BLaER1 treated with 17β-estradiol and CSF1 and Interleukin-3, amounts not matched to agents 10 nM and 100 nM (cell line): ENCODE measurements around the gene CRYBA2.

Experiments
- H3K27ac ChIP-seq, 11 experiments: shearing (Covaris generic); formaldehyde crosslinking; 2 replicates each; pipeline ENCODE4 v1.8.1; 2022
- H3K27me3 ChIP-seq, 11 experiments: shearing (Covaris generic); formaldehyde crosslinking; 2 replicates each; pipeline ENCODE4 v1.8.1; 2022
- H3K36me3 ChIP-seq, 11 experiments: shearing (Covaris generic); formaldehyde crosslinking; 2 replicates each; pipeline ENCODE4 v1.8.1; 2022
- H3K4me1 ChIP-seq, 10 experiments: shearing (Covaris generic); formaldehyde crosslinking; 2 replicates each; pipeline ENCODE4 v1.8.1; 2022
- H3K4me2 ChIP-seq, 11 experiments: shearing (Covaris generic); formaldehyde crosslinking; 2 replicates each; pipeline ENCODE4 v1.8.1; 2022
- H3K4me3 ChIP-seq, 10 experiments: shearing (Covaris generic); formaldehyde crosslinking; 2 replicates each; pipeline ENCODE4 v1.8.1; 2022
- H3K9ac ChIP-seq, 11 experiments: shearing (Covaris generic); formaldehyde crosslinking; 2 replicates each; pipeline ENCODE4 v1.8.1; 2022
- H3K9me3 ChIP-seq, 11 experiments: shearing (Covaris generic); formaldehyde crosslinking; replicated peaks in 1 of 11; 2 replicates each; pipeline ENCODE4 v1.8.1; 2022
- H4K20me1 ChIP-seq, 11 experiments: shearing (Covaris generic); formaldehyde crosslinking; 2 replicates each; pipeline ENCODE4 v1.8.1; 2022
- Cebpa-rat ChIP-seq, 11 experiments: shearing (Covaris generic); IDR thresholded peaks; 2 replicates each; pipeline ENCODE4 v1.8.1; 2022

Gene CRYBA2

DNA sequence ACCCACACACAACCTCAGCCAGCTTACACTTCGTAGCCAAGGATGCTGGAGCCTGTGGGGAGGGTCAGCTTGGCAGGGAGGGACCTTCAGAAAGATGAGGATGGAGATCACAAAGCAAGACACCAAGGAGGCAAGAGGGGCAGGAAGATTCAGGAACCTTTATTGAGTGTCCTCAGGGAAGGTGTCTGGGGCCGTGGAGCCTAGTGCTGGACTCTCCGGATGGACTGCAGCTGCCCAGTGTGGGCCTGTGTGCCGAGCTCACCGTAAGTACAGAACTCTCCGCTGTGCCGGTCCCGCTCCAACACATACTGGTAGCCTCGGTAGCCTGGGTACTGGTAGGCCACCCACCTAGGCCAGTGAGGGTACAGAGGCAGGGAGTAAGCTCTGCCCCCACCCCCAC is 3.2 kb downstream of the CRYBA2 start:
- H3K9me3 ChIP-seq, result no peaks in the 10 kb centered on the region
- H3K36me3 ChIP-seq, result no peaks in the 10 kb centered on the region
- H3K9ac ChIP-seq, result no peak overlapping the region
- peaks cover 0 to 93% (median 39%) of the 10 kb centered on the region in 11 experiments; a peak in 15 of 22 replicates for H4K20me1 ChIP-seq
- H3K4me3 ChIP-seq, result no peak overlapping the region
- H3K27ac ChIP-seq, result no peak overlapping the region
- H3K27me3 ChIP-seq, result peaks cover 100% of the 10 kb centered on the region in 11 experiments
- H3K4me2 ChIP-seq, result no peak overlapping the region
- no peak for TF ChIP-seq Cebpa-rat (IDR thresholded peaks at IDR 0.05)
- peaks cover 0 to 11% (median 0%) of the 10 kb centered on the region in 10 experiments; a peak in 2 of 20 replicates for H3K4me1 ChIP-seq

- no peak overlapping the region for H3K4me3 ChIP-seq
- peaks cover 99 to 100% (median 100%) of the 10 kb centered on the region in 11 experiments for H3K27me3 ChIP-seq
- no peak overlapping the region for H3K27ac ChIP-seq
- no peak overlapping the region for H3K4me2 ChIP-seq
- H3K36me3 ChIP-seq, result no peaks in the 10 kb centered on the region
- H3K9ac ChIP-seq, result no peak overlapping the region
- peaks cover 0 to 96% (median 43%) of the 10 kb centered on the region in 11 experiments; a peak in 16 of 22 replicates for H4K20me1 ChIP-seq
- peaks cover 8 to 18% (median 10%) of the 10 kb centered on the region in 10 experiments; a peak in 16 of 20 replicates for H3K4me1 ChIP-seq
- H3K9me3 ChIP-seq, result no peaks in the 10 kb centered on the region
- TF ChIP-seq Cebpa-rat (IDR thresholded peaks at IDR 0.05), result no peak
Observed at GRCh38 chr2:218988650-218989049, 4.6 kb downstream of the CRYBA2 start.

DNA sequence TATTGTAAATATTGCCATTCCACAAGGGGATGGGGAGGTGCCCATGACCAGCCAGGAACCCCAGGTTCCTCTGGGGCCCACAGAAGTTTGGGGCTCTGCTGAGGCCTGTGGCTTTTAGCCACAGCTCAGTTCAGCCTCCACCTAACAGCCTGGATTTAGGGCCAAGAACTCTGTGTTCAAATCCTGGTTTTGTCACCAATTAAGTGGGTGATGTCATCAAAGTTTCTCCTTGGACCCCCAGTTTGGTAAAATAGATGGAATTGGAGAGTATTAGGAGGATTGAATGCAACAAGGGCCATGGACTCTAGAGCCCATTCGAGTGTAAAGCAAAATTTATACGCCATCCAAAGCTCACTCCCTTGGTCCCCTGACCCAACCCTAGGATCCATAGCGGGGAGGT is 5.1 kb downstream of the CRYBA2 start:
- Histone ChIP-seq H3K4me3 (no peak overlapping the region), H3K4me1 (peaks cover 8 to 13% (median 10%) of the 10 kb centered on the region in 10 experiments; a peak in 16 of 20 replicates), H3K27ac (no peak overlapping the region), H4K20me1 (peaks cover 0 to 96% (median 43%) of the 10 kb centered on the region in 11 experiments; a peak in 16 of 22 replicates), H3K27me3 (peaks cover 99 to 100% (median 100%) of the 10 kb centered on the region in 11 experiments), H3K9ac (no peak overlapping the region), H3K4me2 (no peak overlapping the region), H3K36me3 (no peaks in the 10 kb centered on the region), H3K9me3 (no peaks in the 10 kb centered on the region)
- no peak for TF ChIP-seq Cebpa-rat (IDR thresholded peaks at IDR 0.05)

GRCh38 chr2:218986148-218986761 is 7.0 kb downstream of the CRYBA2 start:
- Histone ChIP-seq H3K27ac (no peak overlapping the region), H3K27me3 (peaks cover 99 to 100% (median 100%) of the 10 kb centered on the region in 11 experiments), H3K4me3 (no peak overlapping the region), H4K20me1 (peaks cover 0 to 96% (median 56%) of the 10 kb centered on the region in 11 experiments; a peak in 16 of 22 replicates), H3K36me3 (no peaks in the 10 kb centered on the region), H3K9me3 (peaks cover 0 to 10% (median 5%) of the 10 kb centered on the region in 11 experiments; a peak in 7 of 22 replicates), H3K4me1 (peaks cover 8 to 12% (median 10%) of the 10 kb centered on the region in 10 experiments; a peak in 16 of 20 replicates), H3K4me2 (no peak overlapping the region), H3K9ac (no peak overlapping the region)
- TF ChIP-seq Cebpa-rat (IDR thresholded peaks at IDR 0.05), result no peak

- Histone ChIP-seq H3K4me2 (peak overlapping the region in 4 of 11 experiments; percentile 22 to 33 (median 28); a peak in 4 of 22 replicates), H3K4me3 (peak overlapping the region in 1 of 10 experiments; percentile 7; a peak in 1 of 20 replicates), H3K36me3 (no peaks in the 10 kb centered on the region), H3K27me3 (peaks cover 99 to 100% (median 100%) of the 10 kb centered on the region in 11 experiments), H3K9ac (no peak overlapping the region), H3K9me3 (peaks cover 0 to 10% (median 5%) of the 10 kb centered on the region in 11 experiments; a peak in 7 of 22 replicates), H4K20me1 (peaks cover 0 to 95% (median 61%) of the 10 kb centered on the region in 11 experiments; a peak in 16 of 22 replicates), H3K27ac (no peak overlapping the region), H3K4me1 (peaks cover 8 to 16% (median 10%) of the 10 kb centered on the region in 10 experiments; a peak in 16 of 20 replicates)
- TF ChIP-seq Cebpa-rat (IDR thresholded peaks at IDR 0.05), result no peak
Observed at GRCh38 chr2:218985325-218986091, 7.7 kb downstream of the CRYBA2 start.

DNA sequence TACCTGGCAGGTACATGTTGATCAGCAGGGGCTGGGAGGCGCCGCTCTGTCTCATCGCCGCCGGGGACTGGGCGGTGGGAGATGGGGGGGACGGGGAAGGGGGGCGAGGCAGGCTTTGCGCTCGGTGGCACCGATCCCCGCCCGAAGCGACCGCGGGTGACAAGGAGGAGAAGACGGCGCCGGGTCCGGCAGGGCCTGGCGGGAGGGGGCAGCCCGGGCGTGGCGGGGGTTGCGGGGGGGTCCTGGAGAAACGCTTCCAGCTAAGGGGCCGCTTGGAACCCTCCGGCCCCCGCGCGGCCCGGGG is 8.2 kb downstream of the CRYBA2 start, which contains the start of gene FEV:
TSS of gene FEV (minus strand) at position 164 of the 304 bp plus-strand sequence. CDS start at position 55, 109 bp downstream.
- Histone ChIP-seq H3K27me3 (peaks cover 96 to 100% (median 99%) of the 10 kb centered on the region in 11 experiments), H3K4me1 (peaks cover 8 to 16% (median 10%) of the 10 kb centered on the region in 10 experiments; a peak in 16 of 20 replicates), H3K36me3 (no peaks in the 10 kb centered on the region), H3K4me3 (peak within 1 kb of the TSS in 9 of 10 experiments; percentile 21 to 51 (median 29); a peak in 11 of 20 replicates), H3K9me3 (peaks cover 0 to 10% (median 5%) of the 10 kb centered on the region in 11 experiments; a peak in 7 of 22 replicates), H3K9ac (no peak within 1 kb of the TSS; a peak in 1 of 22 replicates), H3K27ac (no peak within 1 kb of the TSS), H3K4me2 (peak within 1 kb of the TSS; percentile 45 to 88 (median 62)), H4K20me1 (peaks cover 0 to 89% (median 61%) of the 10 kb centered on the region in 11 experiments; a peak in 16 of 22 replicates)
- TF ChIP-seq Cebpa-rat (IDR thresholded peaks at IDR 0.05), result no peak

DNA sequence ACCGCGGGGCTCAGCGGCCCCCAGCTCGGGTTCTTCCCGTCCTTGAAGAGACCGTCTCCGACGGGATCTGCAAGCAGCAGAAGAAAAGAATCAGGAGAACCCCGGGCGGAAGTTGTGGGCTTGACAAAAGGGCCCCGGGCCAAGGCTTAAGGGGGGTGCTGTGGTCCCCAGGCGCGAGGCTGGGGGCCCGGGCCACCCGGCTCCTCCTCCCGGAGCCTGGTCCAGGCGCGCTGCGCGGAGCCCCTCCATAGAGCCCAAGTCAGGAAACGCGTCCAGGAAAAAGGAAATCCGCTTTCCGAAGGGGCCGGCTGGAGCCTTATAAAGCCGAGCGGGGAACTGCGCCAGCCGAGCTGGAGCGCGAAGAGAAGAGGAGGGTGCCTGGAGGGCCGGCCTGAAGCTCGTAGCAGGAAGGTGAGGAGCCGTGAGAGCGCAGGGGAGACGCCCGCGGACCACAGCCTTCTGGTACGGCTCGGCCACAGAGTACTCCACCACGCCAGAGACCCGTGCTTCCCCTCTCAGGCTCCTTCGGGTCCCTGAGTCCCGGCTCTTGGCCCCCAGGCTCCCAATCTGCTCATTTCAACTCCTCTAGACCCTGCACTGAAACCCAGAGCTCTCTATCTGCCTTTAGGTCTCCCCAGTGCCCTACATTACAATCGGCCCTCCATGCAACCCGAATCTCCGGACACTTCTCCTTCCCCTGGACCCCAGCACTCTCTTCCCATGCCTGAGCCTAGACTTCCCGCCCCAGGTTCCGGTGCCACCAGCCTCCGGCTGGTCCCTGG is 8.8 kb downstream of the CRYBA2 start:
- no peak for TF ChIP-seq Cebpa-rat (IDR thresholded peaks at IDR 0.05)
- H3K4me1 ChIP-seq, result peaks cover 8 to 16% (median 10%) of the 10 kb centered on the region in 10 experiments; a peak in 16 of 20 replicates
- no peak overlapping the region for H3K27ac ChIP-seq
- H3K9me3 ChIP-seq, result peaks cover 0 to 10% (median 5%) of the 10 kb centered on the region in 11 experiments; a peak in 7 of 22 replicates
- no peak overlapping the region; a peak in 1 of 22 replicates for H3K9ac ChIP-seq
- H3K27me3 ChIP-seq, result peaks cover 96 to 100% (median 99%) of the 10 kb centered on the region in 11 experiments
- H3K4me3 ChIP-seq, result peak overlapping the region in 9 of 10 experiments; percentile 21 to 51 (median 29); a peak in 11 of 20 replicates
- peak overlapping the region; percentile 45 to 88 (median 62) for H3K4me2 ChIP-seq
- H4K20me1 ChIP-seq, result peaks cover 0 to 87% (median 61%) of the 10 kb centered on the region in 11 experiments; a peak in 16 of 22 replicates
- H3K36me3 ChIP-seq, result no peaks in the 10 kb centered on the region

DNA sequence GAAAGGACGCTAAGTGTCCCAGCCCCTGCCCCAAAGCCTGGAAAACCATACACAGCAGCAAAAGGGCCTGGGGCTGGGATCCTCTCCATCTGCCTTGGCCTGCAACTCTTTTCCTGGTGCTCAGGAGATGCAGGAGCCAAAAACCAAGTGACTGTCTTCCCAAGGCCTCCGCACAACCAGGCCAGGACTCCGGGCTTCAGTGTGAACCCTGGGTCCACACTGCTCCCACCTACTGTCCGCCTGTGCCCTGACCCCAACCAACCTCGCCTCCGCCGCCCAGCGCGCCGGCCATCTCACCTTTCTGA is 9.3 kb downstream of the CRYBA2 start:
- Histone ChIP-seq H3K4me2 (peak overlapping the region in 10 of 11 experiments; percentile 45 to 88 (median 65); a peak in 16 of 22 replicates), H3K36me3 (no peaks in the 10 kb centered on the region), H3K27me3 (peaks cover 91 to 100% (median 97%) of the 10 kb centered on the region in 11 experiments), H3K9ac (no peak overlapping the region), H3K4me3 (peak overlapping the region in 6 of 10 experiments; percentile 21 to 51 (median 33); a peak in 6 of 20 replicates), H3K9me3 (peaks cover 0 to 10% (median 5%) of the 10 kb centered on the region in 11 experiments; a peak in 7 of 22 replicates), H3K27ac (no peak overlapping the region), H4K20me1 (peaks cover 0 to 84% (median 60%) of the 10 kb centered on the region in 11 experiments; a peak in 16 of 22 replicates), H3K4me1 (peaks cover 8 to 16% (median 10%) of the 10 kb centered on the region in 10 experiments; a peak in 16 of 20 replicates)
- TF ChIP-seq Cebpa-rat (IDR thresholded peaks at IDR 0.05), result no peak
